HepG2 (cell line): ENCODE measurements around the gene NIN. TPM values are rescaled to one million over a fixed set of nuclear protein-coding genes. Genes with fewer than 3 reads are reported as not detected.

Experiments
- ATAC-seq: fragments of 200-7000 bp; cut with Tn5 transposase; 3 replicates; pipeline ENCODE4 v1.9.1; 2020; ENCODE audit warnings: mild to moderate bottlenecking, moderate library complexity
- BruUV-seq: library from RNA; stranded (reverse); fragments of 400-500 nt; replicated peaks from 2 replicates; lab custom pipeline; 2021; lab: Mats Ljungman, UMichigan
- CTCF ChIA-PET: fragments of 300-600 bp; formaldehyde crosslinking; extraction: SDS; loops from one replicate; lab custom pipeline; 2021; ENCODE audit warnings: low total read pairs, inconsistent platforms, low intra/inter-chr PET ratio; lab: Yijun Ruan, JAX
- POLR2A ChIA-PET: fragments of 350-600 bp; sonication (Branson Sonifier 250); formaldehyde crosslinking; loops from one replicate; lab custom pipeline; 2020; ENCODE audit warnings: antibody characterized with exemption, inconsistent platforms; lab: Yijun Ruan, JAX
- DNase-seq: peaks from one replicate; pipeline ENCODE4 v3.0.0-alpha.2; 2015; ENCODE audit warnings: low spot score
- FAIRE-seq: peaks from 3 replicates; lab custom pipeline; 2011; peaks lifted over from hg19 to GRCh38; lab: Jason Lieb, UNC
- H2AFZ ChIP-seq: one replicate; pipeline ENCODE4 v1.6.1; 2011; ENCODE audit warnings: low read length, inconsistent platforms
- H3K27ac ChIP-seq: fragments of 300-600 bp; 3 replicates; pipeline ENCODE4 v1.8.0; 2011; ENCODE audit warnings: mixed run types, mild to moderate bottlenecking, mixed read lengths, low read length, inconsistent platforms; ENCODE audit not compliant: insufficient read depth; ENCODE audit errors: extremely low read length
- H3K27me3 ChIP-seq, 2 experiments: fragments of 200-600 bp in 1 of 2; 2 replicates in 1 of 2; 3 replicates in 1 of 2; pipeline versions ENCODE4 v1.6.0 to v1.8.0; 2011; ENCODE audit warnings: low read length in 2 of 2, mild to moderate bottlenecking in 2 of 2, moderate library complexity in 2 of 2, inconsistent platforms in 1 of 2; ENCODE audit not compliant: insufficient read depth in 2 of 2, control insufficient read depth in 1 of 2
- H3K36me3 ChIP-seq, 2 experiments: fragments of 200-600 bp in 1 of 2; replicated peaks in 1 of 2; 2 replicates in 1 of 2; 3 replicates in 1 of 2; pipeline versions ENCODE4 v1.5.1 to v1.8.0; 2011; ENCODE audit warnings: low read length in 2 of 2, inconsistent platforms in 1 of 2; ENCODE audit not compliant: insufficient read depth in 2 of 2, control insufficient read depth in 1 of 2
- H3K4me1 ChIP-seq: 2 replicates; pipeline ENCODE4 v1.5.1; 2012; ENCODE audit warnings: low read length, inconsistent platforms; ENCODE audit not compliant: insufficient read depth
- H3K4me2 ChIP-seq: 2 replicates; pipeline ENCODE4 v1.6.0; 2011; ENCODE audit warnings: low read depth, low read length, inconsistent platforms
- H3K4me3 ChIP-seq, 3 experiments: fragments of 200-600 bp in 1 of 3; sonication (generic), shearing (Covaris generic) in 1 of 3; replicated peaks in 1 of 3; 2 replicates each; pipeline ENCODE4 v1.5.1; 2011 to 2016; ENCODE audit warnings: low read length in 3 of 3, inconsistent platforms in 2 of 3, low read depth in 2 of 3, mild to moderate bottlenecking in 2 of 3, control low read depth in 1 of 3, mixed read lengths in 1 of 3; ENCODE audit not compliant: insufficient read depth in 1 of 3
- H3K79me2 ChIP-seq: one replicate; pipeline ENCODE4 v1.6.1; 2011; ENCODE audit warnings: low read length, inconsistent platforms; ENCODE audit not compliant: insufficient read depth
- H3K9ac ChIP-seq: 2 replicates; pipeline ENCODE4 v1.6.0; 2011; ENCODE audit warnings: mild to moderate bottlenecking, low read depth, low read length, inconsistent platforms; ENCODE audit not compliant: insufficient read depth
- H3K9me3 ChIP-seq: 2 replicates; pipeline ENCODE4 v1.5.1; 2012; ENCODE audit warnings: mild to moderate bottlenecking, low read length
- H4K20me1 ChIP-seq: 2 replicates; pipeline ENCODE4 v1.6.0; 2011; ENCODE audit warnings: inconsistent platforms, mild to moderate bottlenecking, low read length, moderate library complexity; ENCODE audit not compliant: insufficient read depth
- DBP ChIP-seq: sonication (generic); formaldehyde crosslinking; IDR thresholded peaks from 2 replicates; pipeline ENCODE4 v1.4.0; 2020; ENCODE audit warnings: missing genetic modification reagents; ENCODE audit errors: not compliant biosample characterization
- IRX3 ChIP-seq: sonication (generic); formaldehyde crosslinking; IDR thresholded peaks from 2 replicates; pipeline ENCODE4 v1.8.1; 2023; ENCODE audit warnings: mild to moderate bottlenecking, low read depth, missing genetic modification reagents, borderline replicate concordance
- KAT8 ChIP-seq: IDR thresholded peaks from 2 replicates; pipeline ENCODE4 v1.6.1; 2016; ENCODE audit warnings: missing genetic modification reagents, missing compliant biosample characterization
- KLF12 ChIP-seq: sonication (generic); formaldehyde crosslinking; IDR thresholded peaks from 2 replicates; pipeline ENCODE4 v1.4.0; 2020; ENCODE audit warnings: missing genetic modification reagents, borderline replicate concordance
- KLF15 ChIP-seq: sonication (generic); formaldehyde crosslinking; IDR thresholded peaks from 2 replicates; pipeline ENCODE4 v1.8.1; 2023; ENCODE audit warnings: borderline replicate concordance, mild to moderate bottlenecking, inconsistent platforms, missing genetic modification reagents, mixed read lengths
- NPAS2 ChIP-seq: sonication (generic); formaldehyde crosslinking; IDR thresholded peaks from 2 replicates; pipeline ENCODE4 v1.8.0; 2022; ENCODE audit warnings: mild to moderate bottlenecking, missing genetic modification reagents, borderline replicate concordance
- PRPF4 ChIP-seq: fragments of 200-400 bp; formaldehyde crosslinking; IDR thresholded peaks from 2 replicates; pipeline ENCODE4 v1.6.1; 2016; ENCODE audit warnings: low read length, low read depth; ENCODE audit not compliant: poor library complexity, severe bottlenecking
- SIX4 ChIP-seq: sonication (generic); formaldehyde crosslinking; IDR thresholded peaks from 2 replicates; pipeline ENCODE4 v1.4.0; 2020; ENCODE audit warnings: missing genetic modification reagents
- SNAI1 ChIP-seq: sonication (generic); formaldehyde crosslinking; IDR thresholded peaks from 2 replicates; pipeline ENCODE4 v1.5.0; 2020; ENCODE audit warnings: mild to moderate bottlenecking, missing genetic modification reagents, borderline replicate concordance
- SOX5 ChIP-seq: IDR thresholded peaks from 2 replicates; pipeline ENCODE4 v1.6.1; 2016; ENCODE audit warnings: borderline replicate concordance
- SSRP1 ChIP-seq: IDR thresholded peaks from 2 replicates; pipeline ENCODE4 v1.6.1; 2016; ENCODE audit warnings: control low read depth
- YEATS4 ChIP-seq: sonication (generic); formaldehyde crosslinking; IDR thresholded peaks from 2 replicates; pipeline ENCODE4 v1.4.0; 2020; ENCODE audit warnings: missing genetic modification reagents, borderline replicate concordance
- ZNF577 ChIP-seq: sonication (generic); formaldehyde crosslinking; IDR thresholded peaks from 2 replicates; pipeline ENCODE4 v1.4.0; 2020; ENCODE audit warnings: mild to moderate bottlenecking, low read depth, missing genetic modification reagents, borderline replicate concordance
- ZNF691 ChIP-seq: sonication (generic); formaldehyde crosslinking; IDR thresholded peaks from 2 replicates; pipeline ENCODE4 v1.4.0; 2020; ENCODE audit warnings: missing genetic modification reagents, low read depth, mild to moderate bottlenecking, borderline replicate concordance
- WGBS: methylation state at CpG from one replicate; pipeline ENCODE4 v1.1.6; 2017; ENCODE audit warnings: low lambda C conversion rate; 5-methylcytosine and 5-hydroxymethylcytosine counted together
- in situ Hi-C: cut with HindIII; loops from 2 replicates; pipeline ENCODE4 v1.10.0; 2017; ENCODE audit warnings: low pct_unique_long_range_greater_than_20kb; ENCODE audit not compliant: extremely low pct_ligation_motif_present
- intact Hi-C: fragments of 100-400 bp; cut with micrococcal nuclease; formaldehyde crosslinking; loops from one replicate; pipeline ENCODE4 v1.10.0; 2022; ENCODE audit not compliant: unreplicated experiment
- polyA plus RNA-seq, 8 experiments: library from polyadenylated mRNA; depleted of rRNA in 3 of 8; stranded (reverse) in 7 of 8; unstranded in 1 of 8; fragments of >200 nt; fragmentation: Illumina TruSeq in 4 of 8; extraction: Trizol in 4 of 8; gene quantifications; 2 replicates each; pipeline versions ENCODE4 v1.2.1 to v1.2.3, GENCODE V29; 2011 to 2016; ENCODE audit warnings: low read depth in 4 of 8, missing spikeins in 1 of 8, mixed read lengths in 1 of 8; ENCODE audit not compliant: insufficient read depth in 1 of 8
- total RNA-seq, 5 experiments: library from RNA; depleted of rRNA; stranded (reverse); fragments of >200 nt; fragmentation: Illumina TruSeq; extraction: Trizol; gene quantifications; 2 replicates each; pipeline ENCODE4 v1.2.3, GENCODE V29; 2016; ENCODE audit warnings: low read depth in 1 of 5
- TF ChIP-seq, protein P1 (sequence below): sonication (generic); formaldehyde crosslinking; IDR thresholded peaks from 2 replicates; pipeline ENCODE4 v1.5.0; 2020; ENCODE audit warnings: missing genetic modification reagents
- TF ChIP-seq, protein P2 (sequence below): sonication (generic); formaldehyde crosslinking; IDR thresholded peaks from 2 replicates; pipeline ENCODE4 v1.8.0; 2022; ENCODE audit warnings: mild to moderate bottlenecking, missing genetic modification reagents, borderline replicate concordance

The NIN gene
- total and polyA plus RNA-seq, 2 of the 13 experiments (the other 11 are each of a cell fraction or from before 2014, with no cell fraction given): 2.8 to 9.7 TPM

DNA sequence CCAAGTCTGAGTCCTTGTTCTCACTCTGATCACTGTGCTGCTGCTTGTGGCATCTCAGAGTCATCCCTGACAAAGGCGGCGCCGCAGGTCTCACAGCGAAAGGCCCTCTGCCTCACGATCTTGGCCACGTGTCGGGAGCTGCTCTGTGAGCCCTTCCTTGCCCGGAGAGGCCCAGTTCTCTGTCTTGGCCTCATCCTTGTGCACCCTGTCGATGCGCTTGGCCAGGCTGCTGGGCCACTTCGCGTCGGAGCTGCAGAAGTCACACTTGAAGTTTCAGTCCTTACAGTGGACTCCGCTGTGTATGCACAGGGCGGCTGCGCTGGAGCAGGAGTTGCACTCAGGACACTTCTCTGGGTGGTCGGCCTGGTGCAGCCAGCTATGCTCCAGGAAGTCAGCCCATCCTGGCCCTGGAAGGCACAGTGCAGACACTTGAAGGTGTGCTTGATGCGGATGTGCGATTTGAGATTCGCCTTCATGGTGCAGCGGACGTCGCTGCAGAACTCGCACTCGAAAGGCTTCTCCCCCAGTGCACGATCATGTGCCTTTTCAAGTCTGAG lies 126.4 kb downstream of the NIN start:
- CTCF ChIA-PET: no interaction called here
- Histone ChIP-seq H3K36me3 (no peaks in the 10 kb centered on the region), H3K27ac (no peak overlapping the region), H3K9me3 (no peaks in the 10 kb centered on the region), H3K9ac (no peak overlapping the region), H3K27me3 (peaks cover 0 to 14% of the 10 kb centered on the region in 2 experiments; a peak in 2 of 5 replicates), H4K20me1 (no peaks in the 10 kb centered on the region), H3K4me3 (no peak overlapping the region), H3K4me1 (no peaks in the 10 kb centered on the region), H2AFZ (no peak overlapping the region), H3K4me2 (no peak overlapping the region), H3K79me2 (no peaks in the 10 kb centered on the region)
- POLR2A ChIA-PET: no interaction called here
- DNase-seq (no peak), FAIRE-seq (no peak), ATAC-seq (no peak)
- in situ Hi-C loops (no loop called here), intact Hi-C loops (no loop called here)
- WGBS: 63% methylated on average over 14 of the region's 26 CpGs
- BruUV-seq: no TSS peak
- TF ChIP-seq NPAS2 (CRISPR knock-in tag) (no peak), DBP (CRISPR knock-in tag) (no peak), IRX3 (CRISPR knock-in tag) (no peak), ZNF577 (no peak), KLF15 (no peak), KAT8 (no peak), PRPF4 (no peak), SSRP1 (CRISPR knock-in tag) (no peak), ZNF691 (CRISPR knock-in tag) (no peak), YEATS4 (CRISPR knock-in tag) (no peak), KLF12 (CRISPR knock-in tag) (no peak), SIX4 (CRISPR knock-in tag) (no peak), SNAI1 (CRISPR knock-in tag) (no peak), SOX5 (CRISPR knock-in tag) (no peak)
- TF ChIP-seq, protein P1, sequence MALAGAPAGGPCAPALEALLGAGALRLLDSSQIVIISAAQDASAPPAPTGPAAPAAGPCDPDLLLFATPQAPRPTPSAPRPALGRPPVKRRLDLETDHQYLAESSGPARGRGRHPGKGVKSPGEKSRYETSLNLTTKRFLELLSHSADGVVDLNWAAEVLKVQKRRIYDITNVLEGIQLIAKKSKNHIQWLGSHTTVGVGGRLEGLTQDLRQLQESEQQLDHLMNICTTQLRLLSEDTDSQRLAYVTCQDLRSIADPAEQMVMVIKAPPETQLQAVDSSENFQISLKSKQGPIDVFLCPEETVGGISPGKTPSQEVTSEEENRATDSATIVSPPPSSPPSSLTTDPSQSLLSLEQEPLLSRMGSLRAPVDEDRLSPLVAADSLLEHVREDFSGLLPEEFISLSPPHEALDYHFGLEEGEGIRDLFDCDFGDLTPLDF (CRISPR knock-in tag): no peak
- TF ChIP-seq, protein P2, sequence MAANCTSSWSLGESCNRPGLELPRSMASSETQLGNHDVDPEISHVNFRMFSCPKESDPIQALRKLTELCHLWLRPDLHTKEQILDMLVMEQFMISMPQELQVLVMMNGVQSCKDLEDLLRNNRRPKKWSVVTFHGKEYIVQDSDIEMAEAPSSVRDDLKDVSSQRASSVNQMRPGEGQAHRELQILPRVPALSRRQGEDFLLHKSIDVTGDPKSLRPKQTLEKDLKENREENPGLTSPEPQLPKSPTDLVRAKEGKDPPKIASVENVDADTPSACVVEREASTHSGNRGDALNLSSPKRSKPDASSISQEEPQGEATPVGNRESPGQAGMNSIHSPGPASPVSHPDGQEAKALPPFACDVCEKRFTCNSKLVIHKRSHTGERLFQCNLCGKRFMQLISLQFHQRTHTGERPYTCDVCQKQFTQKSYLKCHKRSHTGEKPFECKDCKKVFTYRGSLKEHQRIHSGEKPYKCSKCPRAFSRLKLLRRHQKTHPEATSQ: no peak
